Caco-2 (cell line): ENCODE results near the gene PDHB. TPM values are rescaled to one million over a fixed set of nuclear protein-coding genes. Genes with fewer than 3 reads are reported as not detected.

ENCODE experiments used
- BruUV-seq: library from RNA; stranded (reverse); fragments of 400-500 nt; replicated peaks from 2 replicates; lab custom pipeline; 2021; lab: Mats Ljungman, UMichigan
- CTCF ChIA-PET: fragments of 300-600 bp; sonication (Branson Sonifier 250); formaldehyde crosslinking; loops from one replicate; lab custom pipeline; 2022; ENCODE audit warnings: antibody characterized with exemption; lab: Charles Lee
- POLR2A ChIA-PET: fragments of 300-600 bp; sonication (Branson Sonifier 250); formaldehyde crosslinking; loops from one replicate; lab custom pipeline; 2022; ENCODE audit warnings: antibody characterized with exemption; lab: Charles Lee
- DNase-seq, 2 experiments: peaks; one replicate each; pipeline versions ENCODE4 v3.0.0 to v3.0.0-alpha.2; 2020 to 2022
- H3K27me3 ChIP-seq: replicated peaks from 2 replicates; pipeline ENCODE4 v1.6.0; 2011; ENCODE audit warnings: low read length; ENCODE audit not compliant: control insufficient read depth, insufficient read depth
- H3K36me3 ChIP-seq: 2 replicates; pipeline ENCODE4 v1.5.1; 2011; ENCODE audit warnings: low read length; ENCODE audit not compliant: control insufficient read depth, insufficient read depth
- H3K4me1 ChIP-seq: fragments of 250-450 bp; sonication (Bioruptor Pico); 2 replicates; pipeline ENCODE4 v1.5.1; 2020; ENCODE audit warnings: mild to moderate bottlenecking
- H3K4me3 ChIP-seq: 2 replicates; pipeline ENCODE4 v1.5.1; 2011; ENCODE audit warnings: low read depth, mild to moderate bottlenecking, control low read depth, low read length
- H3K9me3 ChIP-seq: fragments of 250-450 bp; sonication (Bioruptor Pico); 2 replicates; pipeline ENCODE4 v1.5.1; 2020; ENCODE audit warnings: mild to moderate bottlenecking, moderate library complexity
- H3K27ac Mint-ChIP-seq: one replicate; pipeline ENCODE4 v1.8.0; 2022; ENCODE audit warnings: mixed read lengths; ENCODE audit not compliant: unreplicated experiment
- H3K27me3 Mint-ChIP-seq: one replicate; pipeline ENCODE4 v1.8.0; 2022; ENCODE audit warnings: mixed read lengths; ENCODE audit not compliant: insufficient read depth, unreplicated experiment
- H3K36me3 Mint-ChIP-seq: one replicate; pipeline ENCODE4 v1.8.0; 2022; ENCODE audit warnings: mild to moderate bottlenecking, mixed read lengths; ENCODE audit not compliant: insufficient read depth, unreplicated experiment
- H3K4me1 Mint-ChIP-seq: one replicate; pipeline ENCODE4 v1.8.0; 2022; ENCODE audit warnings: low read depth, mixed read lengths; ENCODE audit not compliant: unreplicated experiment
- H3K4me3 Mint-ChIP-seq: one replicate; pipeline ENCODE4 v1.8.0; 2022; ENCODE audit warnings: mild to moderate bottlenecking, moderate library complexity, mixed read lengths; ENCODE audit not compliant: unreplicated experiment
- H3K9me3 Mint-ChIP-seq: one replicate; pipeline ENCODE4 v1.8.0; 2022; ENCODE audit warnings: mixed read lengths; ENCODE audit not compliant: unreplicated experiment
- intact Hi-C: fragments of 100-400 bp; cut with micrococcal nuclease; formaldehyde crosslinking; loops from one replicate; pipeline ENCODE4 v1.10.0; 2022; ENCODE audit not compliant: unreplicated experiment
- total RNA-seq: library from RNA; stranded (reverse); gene quantifications from 2 replicates; pipeline ENCODE4 v1.2.3, GENCODE V29; 2022
- TF ChIP-seq, protein P1 (sequence below), 2 experiments: fragments of 200-600 bp in 1 of 2; IDR thresholded peaks; 1 replicate in 1 of 2; 2 replicates in 1 of 2; pipeline versions ENCODE4 v1.5.1 to v1.8.0; 2011 to 2022; ENCODE audit warnings: antibody characterized with exemption in 1 of 2, control low read depth in 1 of 2, inconsistent platforms in 1 of 2, low read depth in 1 of 2, low read length in 1 of 2, mild to moderate bottlenecking in 1 of 2, moderate library complexity in 1 of 2; ENCODE audit not compliant: insufficient read depth in 1 of 2, severe bottlenecking in 1 of 2, unreplicated experiment in 1 of 2

The PDHB gene
- total RNA-seq, 1 experiment from 2014 or later, result 89.8 TPM

DNA sequence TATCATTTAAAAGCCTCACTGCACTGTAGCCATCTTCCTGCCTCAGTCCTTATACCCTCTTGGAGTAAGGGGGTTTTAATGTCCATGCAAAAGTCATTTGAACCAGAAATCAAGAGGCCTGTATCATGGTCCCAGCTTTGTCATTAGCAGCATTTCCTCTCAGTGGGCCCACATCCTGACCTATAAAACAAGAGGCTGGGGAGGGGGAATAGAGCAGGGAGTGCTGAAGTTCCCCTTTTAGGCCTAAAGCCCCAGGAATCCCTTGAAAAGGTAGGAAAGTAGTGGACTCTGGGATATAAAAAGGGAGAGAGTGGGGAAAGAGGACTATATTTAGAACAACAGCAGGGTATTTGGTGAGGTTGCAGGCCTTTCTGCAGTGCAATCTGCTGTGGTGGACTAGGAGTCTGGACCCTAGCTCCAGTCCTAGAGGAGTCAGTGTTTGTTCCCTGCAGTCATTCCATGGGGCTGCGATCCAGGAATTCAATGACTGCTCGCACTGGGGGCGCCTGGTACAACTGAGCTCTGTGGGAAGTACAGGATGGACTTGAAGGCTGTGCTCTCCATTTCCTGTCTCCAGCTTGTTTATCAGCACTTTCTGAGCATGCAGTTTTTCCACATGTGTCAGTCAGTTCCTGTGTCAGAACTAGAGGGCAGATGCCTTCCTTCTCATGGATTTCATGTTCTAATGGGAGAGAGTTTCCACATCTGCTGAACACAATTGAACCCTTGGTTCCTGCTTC lies 46.8 kb downstream of the PDHB start:
- H3K9me3 Mint-ChIP-seq, result no peaks in the 10 kb centered on the region
- no peaks in the 10 kb centered on the region for H3K36me3 ChIP-seq
- H3K4me1 ChIP-seq, result peaks cover 12% of the 10 kb centered on the region
- H3K4me3 Mint-ChIP-seq, result no peak overlapping the region
- no TSS peak for BruUV-seq
- TF ChIP-seq, protein P1, sequence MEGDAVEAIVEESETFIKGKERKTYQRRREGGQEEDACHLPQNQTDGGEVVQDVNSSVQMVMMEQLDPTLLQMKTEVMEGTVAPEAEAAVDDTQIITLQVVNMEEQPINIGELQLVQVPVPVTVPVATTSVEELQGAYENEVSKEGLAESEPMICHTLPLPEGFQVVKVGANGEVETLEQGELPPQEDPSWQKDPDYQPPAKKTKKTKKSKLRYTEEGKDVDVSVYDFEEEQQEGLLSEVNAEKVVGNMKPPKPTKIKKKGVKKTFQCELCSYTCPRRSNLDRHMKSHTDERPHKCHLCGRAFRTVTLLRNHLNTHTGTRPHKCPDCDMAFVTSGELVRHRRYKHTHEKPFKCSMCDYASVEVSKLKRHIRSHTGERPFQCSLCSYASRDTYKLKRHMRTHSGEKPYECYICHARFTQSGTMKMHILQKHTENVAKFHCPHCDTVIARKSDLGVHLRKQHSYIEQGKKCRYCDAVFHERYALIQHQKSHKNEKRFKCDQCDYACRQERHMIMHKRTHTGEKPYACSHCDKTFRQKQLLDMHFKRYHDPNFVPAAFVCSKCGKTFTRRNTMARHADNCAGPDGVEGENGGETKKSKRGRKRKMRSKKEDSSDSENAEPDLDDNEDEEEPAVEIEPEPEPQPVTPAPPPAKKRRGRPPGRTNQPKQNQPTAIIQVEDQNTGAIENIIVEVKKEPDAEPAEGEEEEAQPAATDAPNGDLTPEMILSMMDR (IDR thresholded peaks at IDR 0.05; ENCODE audit: insufficient read depth in 1 of 2, low read depth in 1 of 2, low read length in 1 of 2, severe bottlenecking in 1 of 2, unreplicated experiment in 1 of 2), result no peak
- H3K27ac Mint-ChIP-seq, result no peak overlapping the region
- intact Hi-C loops, result no loop called here
- no peaks in the 10 kb centered on the region for H3K27me3 ChIP-seq
- no peaks in the 10 kb centered on the region for H3K36me3 Mint-ChIP-seq
- H3K27me3 Mint-ChIP-seq, result no peaks in the 10 kb centered on the region
- POLR2A ChIA-PET, result no interaction called here
- no peak overlapping the region for H3K4me3 ChIP-seq
- no peak for DNase-seq
- peaks cover 14% of the 10 kb centered on the region for H3K4me1 Mint-ChIP-seq
- CTCF ChIA-PET, result interaction anchor here (0.7 kb wide), 1 partner anchor 19 kb away, joined by 3 read pairs; no protein-coding TSS in a partner anchor
- no peaks in the 10 kb centered on the region for H3K9me3 ChIP-seq

DNA sequence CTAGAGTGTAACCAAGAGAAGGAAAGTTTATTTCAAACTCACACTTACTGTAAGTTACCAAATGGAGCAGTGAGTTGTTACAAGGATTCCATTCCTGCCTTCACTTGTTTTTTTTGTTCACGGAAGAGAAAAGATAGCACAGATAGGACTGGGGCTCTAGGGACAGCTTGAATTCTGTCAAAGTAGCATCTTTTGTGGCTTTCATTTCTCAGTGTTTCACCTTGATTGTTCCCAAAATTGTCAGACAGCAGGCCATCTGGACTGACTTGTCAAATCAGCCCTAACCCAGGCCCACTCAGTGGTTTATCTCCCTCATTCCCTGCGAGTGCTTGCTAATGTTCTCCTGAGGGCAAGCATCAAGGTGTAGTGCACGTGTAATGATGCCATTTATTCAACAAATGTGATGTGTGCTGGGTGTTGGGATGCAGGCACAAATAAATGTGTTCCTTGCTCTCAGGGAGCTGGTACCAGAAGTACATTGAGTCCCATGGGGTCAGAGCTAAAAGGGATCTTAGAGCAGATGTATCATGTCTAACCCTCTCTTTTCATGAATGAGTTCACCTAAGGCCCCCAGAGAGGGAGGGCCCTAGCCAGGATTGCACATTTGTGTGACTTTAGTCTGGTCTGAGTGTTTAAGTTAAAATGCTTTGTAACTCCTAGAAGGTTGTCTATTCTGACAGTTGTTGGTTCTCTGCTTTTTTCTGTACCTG lies 49.1 kb downstream of the PDHB start:
- Mint-ChIP-seq H3K4me3 (no peak overlapping the region), H3K9me3 (no peaks in the 10 kb centered on the region), H3K36me3 (no peaks in the 10 kb centered on the region), H3K27me3 (no peaks in the 10 kb centered on the region), H3K4me1 (peaks cover 7% of the 10 kb centered on the region), H3K27ac (no peak overlapping the region)
- peaks cover 5% of the 10 kb centered on the region for H3K4me1 ChIP-seq
- DNase-seq, result no peak
- ChIA-PET CTCF (no interaction called here), POLR2A (no interaction called here)
- no peaks in the 10 kb centered on the region for H3K36me3 ChIP-seq
- no peak overlapping the region for H3K4me3 ChIP-seq
- intact Hi-C loops, result no loop called here
- H3K27me3 ChIP-seq, result no peaks in the 10 kb centered on the region
- no TSS peak for BruUV-seq
- TF ChIP-seq, protein P1 (IDR thresholded peaks at IDR 0.05; ENCODE audit: insufficient read depth in 1 of 2, low read depth in 1 of 2, low read length in 1 of 2, severe bottlenecking in 1 of 2, unreplicated experiment in 1 of 2), result no peak
- H3K9me3 ChIP-seq, result no peaks in the 10 kb centered on the region

DNA sequence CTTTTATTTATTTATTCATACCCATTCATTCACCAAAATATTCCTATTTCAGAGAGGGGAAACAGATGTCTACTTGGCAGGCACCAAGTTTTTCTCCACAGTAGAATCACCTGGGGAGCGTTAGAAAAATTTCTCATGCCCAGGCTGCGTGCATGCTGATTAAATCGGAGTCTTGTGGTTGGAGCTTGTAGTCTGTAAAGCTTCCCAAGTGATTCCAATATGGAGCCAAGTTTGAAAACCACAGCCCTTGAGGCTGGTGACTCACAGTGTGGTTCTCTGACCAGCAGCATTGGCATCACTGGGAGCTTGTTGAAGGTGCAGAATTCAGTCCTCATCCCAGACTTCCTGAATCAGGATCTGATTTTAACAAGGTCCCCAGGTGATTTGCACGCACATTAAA lies 49.7 kb downstream of the PDHB start:
- Mint-ChIP-seq H3K27me3 (no peaks in the 10 kb centered on the region), H3K9me3 (no peaks in the 10 kb centered on the region), H3K4me1 (peaks cover 13% of the 10 kb centered on the region), H3K27ac (no peak overlapping the region), H3K36me3 (no peaks in the 10 kb centered on the region), H3K4me3 (no peak overlapping the region)
- TF ChIP-seq, protein P1 (IDR thresholded peaks at IDR 0.05; ENCODE audit: insufficient read depth in 1 of 2, low read depth in 1 of 2, low read length in 1 of 2, severe bottlenecking in 1 of 2, unreplicated experiment in 1 of 2), result no peak
- no peak for DNase-seq
- ChIA-PET POLR2A (no interaction called here), CTCF (no interaction called here)
- H3K4me3 ChIP-seq, result no peak overlapping the region
- H3K4me1 ChIP-seq, result peaks cover 11% of the 10 kb centered on the region
- H3K36me3 ChIP-seq, result no peaks in the 10 kb centered on the region
- intact Hi-C loops, result no loop called here
- H3K27me3 ChIP-seq, result no peaks in the 10 kb centered on the region
- H3K9me3 ChIP-seq, result no peaks in the 10 kb centered on the region
- no TSS peak for BruUV-seq
